Chondrocyte (in vitro differentiated cells): ENCODE measurements around the gene SPPL2C. TPM values are rescaled to one million over a fixed set of nuclear protein-coding genes. Genes with fewer than 3 reads are reported as not detected.

Experiments
- DNase-seq: peaks from one replicate; pipeline ENCODE4 v3.0.0; 2021; ENCODE audit warnings: mixed read lengths, low spot score
- H3K27ac Mint-ChIP-seq: one replicate; pipeline ENCODE4 v1.8.0; 2021; ENCODE audit warnings: mild to moderate bottlenecking, moderate library complexity, mixed read lengths; ENCODE audit not compliant: unreplicated experiment
- H3K27me3 Mint-ChIP-seq: 2 replicates; pipeline ENCODE4 v1.8.0; 2021; ENCODE audit warnings: low read depth, mixed read lengths
- H3K36me3 Mint-ChIP-seq: 2 replicates; pipeline ENCODE4 v1.8.0; 2021; ENCODE audit warnings: low read depth, mixed read lengths
- H3K4me1 Mint-ChIP-seq: 2 replicates; pipeline ENCODE4 v1.8.0; 2021; ENCODE audit warnings: low read depth, mild to moderate bottlenecking, mixed read lengths
- H3K4me3 Mint-ChIP-seq: one replicate; pipeline ENCODE4 v1.8.0; 2021; ENCODE audit warnings: mild to moderate bottlenecking, moderate library complexity, mixed read lengths; ENCODE audit not compliant: unreplicated experiment
- H3K9me3 Mint-ChIP-seq: 2 replicates; pipeline ENCODE4 v1.8.0; 2021; ENCODE audit warnings: low read depth, mixed read lengths
- CTCF ChIP-seq: fragments of 200-600 bp; sonication (generic); IDR thresholded peaks from 2 replicates; pipeline ENCODE4 v1.5.0; 2021; ENCODE audit warnings: antibody characterized with exemption, mild to moderate bottlenecking, moderate library complexity
- total RNA-seq: library from RNA; stranded (reverse); gene quantifications from 3 replicates; pipeline ENCODE4 v1.2.1, GENCODE V29; 2021

SPPL2C gene
- total RNA-seq, 1 donor from 2014 or later, result not detected

- Mint-ChIP-seq H3K4me1 (peaks cover 5% of the 10 kb centered on the region), H3K9me3 (no peaks in the 10 kb centered on the region), H3K27me3 (peaks cover 34% of the 10 kb centered on the region), H3K36me3 (no peaks in the 10 kb centered on the region), H3K27ac (no peak overlapping the region), H3K4me3 (no peak overlapping the region)
- TF ChIP-seq CTCF, result no peak
- DNase-seq, result no peak
Measured at GRCh38 chr17:45889579-45889978, 44.9 kb downstream of the SPPL2C start.

GRCh38 chr17:45893725-45894021 is 49.0 kb downstream of the SPPL2C start:
- Mint-ChIP-seq H3K27ac (peak overlapping the region; percentile 57), H3K4me1 (peaks cover 25% of the 10 kb centered on the region), H3K36me3 (no peaks in the 10 kb centered on the region), H3K4me3 (peak overlapping the region; percentile 75), H3K27me3 (peaks cover 53% of the 10 kb centered on the region), H3K9me3 (no peaks in the 10 kb centered on the region)
- DNase-seq, result no peak
- no peak for TF ChIP-seq CTCF

- Mint-ChIP-seq H3K4me1 (peaks cover 25% of the 10 kb centered on the region), H3K4me3 (peak within 1 kb of the TSS; percentile 76), H3K27me3 (peaks cover 56% of the 10 kb centered on the region), H3K36me3 (no peaks in the 10 kb centered on the region), H3K9me3 (no peaks in the 10 kb centered on the region), H3K27ac (peak within 1 kb of the TSS; percentile 57)
- DNase-seq, result peak; percentile 94
- TF ChIP-seq CTCF, result peak; percentile 95
Measured at GRCh38 chr17:45894022-45894784, 49.5 kb downstream of the SPPL2C start, which contains the start of gene MAPT. TSS of gene MAPT (plus strand) at chr17:45894554. CDS start at chr17:45962338, 67,784 bp downstream.

GRCh38 chr17:45895304-45895968 is 50.8 kb downstream of the SPPL2C start:
- H3K36me3 Mint-ChIP-seq, result no peaks in the 10 kb centered on the region
- peak; percentile 28 for TF ChIP-seq CTCF
- H3K27me3 Mint-ChIP-seq, result peaks cover 51% of the 10 kb centered on the region
- no peak overlapping the region for H3K27ac Mint-ChIP-seq
- no peak for DNase-seq
- no peaks in the 10 kb centered on the region for H3K9me3 Mint-ChIP-seq
- H3K4me3 Mint-ChIP-seq, result peak overlapping the region; percentile 76
- H3K4me1 Mint-ChIP-seq, result peaks cover 25% of the 10 kb centered on the region

GRCh38 chr17:45895969-45896785 is 51.5 kb downstream of the SPPL2C start:
- Mint-ChIP-seq H3K4me1 (peaks cover 25% of the 10 kb centered on the region), H3K36me3 (no peaks in the 10 kb centered on the region), H3K9me3 (no peaks in the 10 kb centered on the region), H3K27me3 (peaks cover 46% of the 10 kb centered on the region), H3K27ac (no peak overlapping the region), H3K4me3 (peak overlapping the region; percentile 56)
- TF ChIP-seq CTCF, result no peak
- DNase-seq, result no peak
